HG03135 (cell line): ENCODE data around the gene SEPTIN14.
"Not testable (repeated sequence)": the region's sequence is repeated elsewhere in the genome, so short reads cannot be mapped to it uniquely, and the experiment has no call there.

Source experiments
- ATAC-seq: cut with Tn5 transposase; IDR thresholded peaks from one replicate; pipeline ENCODE4 v1.9.1; 2021; ENCODE audit warnings: mild to moderate bottlenecking, moderate library complexity; ENCODE audit not compliant: unreplicated experiment

Gene SEPTIN14

DNA sequence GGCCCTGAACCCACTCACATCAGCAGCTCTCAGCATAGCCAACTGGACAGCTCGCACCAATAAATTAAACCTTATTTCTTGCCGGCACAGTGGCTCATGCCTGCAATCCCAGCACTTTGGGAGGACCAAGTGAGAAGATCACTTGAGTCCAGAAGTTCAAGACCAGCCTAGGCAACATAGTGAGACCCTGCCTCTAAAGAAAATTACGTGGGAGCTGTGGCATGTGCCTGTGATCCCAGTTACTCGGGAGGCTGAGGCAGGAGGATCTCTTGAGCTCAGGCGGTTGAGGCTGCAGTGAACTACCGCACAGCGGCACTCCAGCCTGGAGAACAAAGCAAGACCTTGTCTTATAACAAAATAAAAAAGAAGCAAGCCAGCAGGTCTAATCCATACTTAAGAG lies 75.7 kb downstream of the SEPTIN14 start:
- no peak for ATAC-seq

DNA sequence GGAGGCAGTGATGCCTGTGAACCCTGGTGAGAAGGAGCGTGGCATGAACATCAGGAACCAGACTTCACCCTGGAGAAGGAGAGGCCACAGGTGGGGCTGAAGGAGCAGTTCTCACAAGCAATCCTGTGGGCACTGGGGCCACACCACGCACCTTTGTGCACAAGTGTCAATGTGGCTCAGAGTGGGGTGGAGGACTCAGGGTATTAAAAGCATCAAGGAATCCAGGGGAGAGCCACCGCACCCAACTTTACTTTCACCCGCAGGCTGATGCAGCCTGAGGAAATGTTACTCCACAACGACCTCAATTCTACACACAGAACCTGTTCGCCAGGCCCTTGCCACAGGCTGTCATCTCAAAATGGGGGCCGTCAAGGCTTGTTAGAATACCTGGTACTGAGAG lies 77.1 kb downstream of the SEPTIN14 start:
- ATAC-seq = not testable (repeated sequence)

DNA sequence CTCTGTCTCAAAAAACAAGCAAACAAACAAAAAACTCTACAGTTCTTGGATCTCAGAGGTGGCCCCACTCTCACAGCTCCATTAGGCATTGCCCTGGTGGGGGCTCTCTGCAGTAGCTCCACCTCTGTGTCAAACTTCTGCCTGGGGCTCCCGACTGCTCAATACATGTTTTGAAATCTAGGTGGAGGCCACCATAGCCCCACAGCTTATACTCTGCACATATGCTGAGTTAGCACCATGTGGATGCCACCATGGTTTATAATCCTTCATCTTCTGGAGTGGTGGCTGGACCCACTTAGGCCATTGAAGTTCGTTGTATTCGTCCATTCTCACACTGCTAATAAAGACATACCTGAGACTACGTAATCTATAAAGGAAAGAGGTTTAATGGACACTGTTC lies 78.4 kb downstream of the SEPTIN14 start:
- no peak for ATAC-seq

DNA sequence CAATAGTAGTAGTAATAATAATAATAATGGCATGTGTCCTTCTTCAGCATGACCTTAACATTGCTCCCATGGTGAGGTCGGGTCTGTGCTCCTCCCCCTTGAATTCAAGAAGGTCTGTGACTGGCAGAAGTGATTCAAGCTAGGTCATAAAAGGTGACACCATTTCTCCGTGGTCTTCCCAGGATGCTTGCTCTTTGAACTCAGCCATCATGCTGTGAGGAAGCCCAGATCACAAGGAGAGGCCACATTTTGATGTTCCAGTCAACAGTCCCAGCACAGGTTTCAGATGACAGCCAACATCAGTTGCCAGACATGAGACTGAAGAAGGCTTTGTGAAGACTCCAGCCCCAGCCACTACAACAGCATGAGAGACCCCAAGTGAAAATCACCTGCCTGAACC lies 83.9 kb downstream of the SEPTIN14 start:
- ATAC-seq = no peak

DNA sequence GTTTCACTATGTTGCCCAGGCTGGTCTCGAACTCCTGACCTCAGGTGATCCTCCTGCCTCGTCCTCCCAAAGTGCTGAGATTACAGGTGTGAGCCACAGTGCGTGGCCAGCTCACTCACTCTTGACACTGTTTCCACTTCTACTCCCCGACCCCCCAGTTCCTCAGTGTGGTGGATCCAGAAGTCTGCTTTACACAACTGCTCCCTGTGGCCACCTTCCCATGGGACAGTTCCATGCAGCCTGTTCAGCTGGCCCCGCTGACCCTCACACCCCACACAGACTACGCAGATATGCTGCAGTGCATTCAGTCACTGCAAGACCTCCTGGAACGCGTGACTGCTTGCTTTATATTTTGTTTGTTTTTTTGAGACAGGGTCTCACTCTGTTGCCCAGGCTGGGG lies 86.4 kb downstream of the SEPTIN14 start:
- no peak for ATAC-seq

DNA sequence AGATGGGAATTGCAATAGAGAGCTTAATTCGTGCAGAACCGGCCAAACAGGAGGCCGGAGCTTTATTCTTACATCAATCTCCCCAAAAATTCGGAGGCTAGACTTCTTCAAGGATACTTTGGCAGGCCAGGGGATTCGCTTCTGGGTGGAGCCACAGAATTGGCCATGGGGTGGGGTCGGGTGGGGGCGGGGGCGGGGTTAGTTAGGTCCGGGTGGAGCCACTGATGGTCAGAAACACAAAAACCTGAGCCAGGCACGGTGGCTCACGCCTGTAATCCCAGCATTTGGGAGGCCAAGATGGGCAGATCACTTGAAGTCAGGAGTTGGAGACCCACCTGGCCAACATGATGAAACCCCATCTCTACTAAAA lies 87.5 kb downstream of the SEPTIN14 start:
- ATAC-seq = no peak

DNA sequence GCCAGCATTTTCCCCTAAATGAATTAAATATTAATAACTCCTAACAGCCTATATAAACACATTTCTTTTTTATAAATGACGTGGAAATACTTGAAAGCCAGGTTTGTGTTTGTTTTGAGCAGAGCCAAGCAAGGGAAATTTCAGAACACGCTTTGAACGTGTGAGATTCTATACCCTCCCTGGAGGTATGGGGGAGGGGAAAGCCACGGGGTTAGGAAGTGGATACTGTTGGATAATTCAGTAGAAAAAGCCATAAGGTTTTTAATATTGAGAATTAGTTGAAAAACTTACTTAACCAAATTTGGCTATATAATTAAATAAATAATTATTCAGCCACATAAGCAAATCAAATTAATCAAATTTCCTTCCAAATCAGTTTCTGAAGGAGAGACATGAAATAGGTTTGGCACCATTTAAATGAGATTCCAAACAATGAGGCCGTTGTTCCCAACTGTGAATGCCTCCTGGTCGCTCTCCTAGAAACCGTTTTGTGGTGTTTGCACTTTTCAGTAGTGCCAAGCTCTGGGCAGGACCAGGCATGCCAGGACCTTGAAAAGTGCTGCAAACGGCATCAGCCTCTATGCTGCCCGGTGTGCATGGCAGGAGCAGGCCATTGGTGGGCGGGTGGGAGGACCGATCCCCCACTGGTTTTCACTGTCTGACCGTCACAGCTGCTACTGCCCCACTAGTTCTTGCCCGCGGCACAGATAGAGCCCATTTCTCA lies 88.1 kb downstream of the SEPTIN14 start:
- ATAC-seq = no peak

DNA sequence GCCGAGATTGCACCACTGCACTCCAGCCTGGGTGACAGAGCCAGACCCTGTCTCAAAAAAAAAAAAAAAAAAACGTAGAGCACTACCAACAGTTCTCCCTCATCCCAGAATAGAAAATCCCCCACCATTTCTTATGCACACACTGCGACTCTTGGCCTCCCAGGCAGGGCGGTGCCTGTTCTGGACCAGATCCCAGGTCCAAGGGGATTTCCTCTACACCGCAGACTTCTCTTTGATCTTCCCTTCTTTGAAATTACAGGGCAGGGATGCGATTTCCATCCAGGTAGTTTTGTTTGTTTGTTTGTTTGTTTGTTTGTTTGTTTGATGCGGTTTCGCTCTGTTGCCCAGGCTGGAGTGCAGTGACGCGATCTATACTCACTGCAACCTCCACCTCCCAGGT lies 91.8 kb downstream of the SEPTIN14 start:
- ATAC-seq = no peak

DNA sequence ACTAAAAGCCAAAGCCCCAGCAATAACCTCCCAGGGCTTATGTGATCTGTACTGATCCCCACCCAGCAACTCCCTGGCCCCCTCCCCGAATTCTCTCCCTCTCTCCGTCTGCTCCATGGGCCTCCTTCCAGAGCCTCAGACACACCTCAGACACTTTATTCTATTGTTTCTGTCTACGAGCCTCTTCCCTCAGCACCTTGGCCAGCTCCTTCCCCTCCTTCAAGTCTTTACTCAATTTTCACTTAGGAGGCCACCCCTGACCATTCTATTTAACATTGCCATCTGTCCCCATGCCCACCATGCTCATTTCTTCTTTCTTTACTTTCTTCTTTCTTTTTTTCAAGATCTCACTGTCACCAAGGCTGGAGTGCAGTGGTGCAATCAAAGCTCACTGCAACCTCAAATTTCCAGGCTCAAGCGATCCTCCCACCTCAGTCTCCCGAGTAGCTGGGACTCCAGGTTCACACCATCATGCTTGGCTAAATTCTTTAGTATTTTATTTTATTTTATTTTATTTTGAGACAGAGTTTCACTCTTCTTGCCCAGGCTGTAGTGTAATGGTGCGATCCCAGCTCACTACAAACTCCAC lies 109.2 kb downstream of the SEPTIN14 start:
- not testable (repeated sequence) for ATAC-seq

DNA sequence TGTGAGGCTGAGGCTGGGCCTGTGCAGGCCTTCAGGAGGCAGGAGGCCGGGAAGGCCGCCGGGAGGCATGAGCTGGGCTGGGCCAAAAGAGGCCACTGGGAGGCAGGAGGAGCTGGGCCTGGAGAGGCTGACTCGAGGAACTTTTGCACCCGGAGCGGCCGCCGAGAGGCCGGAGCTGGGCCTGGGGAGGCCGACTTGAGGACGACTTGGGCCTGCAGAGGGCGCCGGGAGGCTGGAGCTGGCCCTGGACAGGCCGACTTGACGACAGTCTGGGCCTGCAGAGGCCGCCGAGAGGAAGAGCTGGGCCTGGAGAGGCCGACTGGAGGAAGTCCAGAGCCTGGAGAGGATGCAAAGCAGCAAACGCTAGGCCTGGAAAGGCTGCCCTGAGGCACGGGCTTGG lies 117.8 kb downstream of the SEPTIN14 start:
- not testable (repeated sequence) for ATAC-seq
